HCT116 (cell line): ENCODE measurements around the gene TGFBI. TPM values are rescaled to one million over a fixed set of nuclear protein-coding genes. Genes with fewer than 3 reads are reported as not detected.

Source experiments
- ATAC-seq: fragments of 200-7000 bp; cut with Tn5 transposase; 2 replicates; pipeline ENCODE4 v1.9.1; 2020; ENCODE audit warnings: mild to moderate bottlenecking, moderate library complexity
- BruUV-seq: library from RNA; stranded (reverse); fragments of 400-500 nt; replicated peaks from 2 replicates; lab custom pipeline; 2021; lab: Mats Ljungman, UMichigan
- CTCF ChIA-PET: fragments of 300-600 bp; sonication (Branson Sonifier 250); formaldehyde crosslinking; loops from one replicate; lab custom pipeline; 2021; ENCODE audit warnings: antibody characterized with exemption; lab: Charles Lee
- POLR2A ChIA-PET: fragments of 300-600, 350-600 bp; sonication (Branson Sonifier 250); formaldehyde crosslinking; loops from one replicate; lab custom pipeline; 2021; ENCODE audit warnings: antibody characterized with exemption; lab: Charles Lee
- RAD21 ChIA-PET, 2 experiments: fragments of 300-600 bp; sonication (Branson Sonifier 250); formaldehyde crosslinking; loops; one replicate each; lab custom pipeline; 2023; ENCODE audit warnings: low total read pairs in 2 of 2; ENCODE audit not compliant: uncharacterized antibody in 2 of 2, unreplicated experiment in 2 of 2, low non-redundant PET in 1 of 2; lab: Charles Lee
- DNase-seq: peaks from one replicate; pipeline ENCODE4 v3.0.0-alpha.2; 2010; ENCODE audit warnings: low read depth, low spot score
- H2AFZ ChIP-seq: fragments of 200-600 bp; shearing (Covaris generic), sonication (generic); 2 replicates; pipeline ENCODE4 v1.6.1; 2017; ENCODE audit warnings: low read depth, mixed run types, mixed read lengths, antibody characterized with exemption, low read length; ENCODE audit not compliant: poor library complexity, severe bottlenecking
- H3K27ac ChIP-seq: 2 replicates; pipeline ENCODE4 v1.5.1; 2012; ENCODE audit warnings: low read depth, low read length
- H3K27me3 ChIP-seq: fragments of 200-600 bp; sonication (generic); 2 replicates; pipeline ENCODE4 v1.6.1; 2016; ENCODE audit warnings: mixed run types, low read length, mixed read lengths; ENCODE audit not compliant: insufficient read depth
- H3K36me3 ChIP-seq, 2 experiments: fragments of 200-500 bp in 1 of 2; fragments of 200-600 bp in 1 of 2; sonication (Bioruptor generic) in 1 of 2; sonication (generic) in 1 of 2; 2 replicates each; pipeline versions ENCODE4 v1.5.1 to v1.6.1; 2014 to 2016; ENCODE audit warnings: low read length in 2 of 2, inconsistent platforms in 1 of 2, mixed read lengths in 1 of 2, mixed run types in 1 of 2; ENCODE audit not compliant: insufficient read depth in 2 of 2, control insufficient read depth in 1 of 2
- H3K4me1 ChIP-seq, 2 experiments: fragments of 200-600 bp in 1 of 2; sonication (generic) in 1 of 2; 2 replicates each; pipeline versions ENCODE4 v1.5.1 to v1.6.1; 2012 to 2017; ENCODE audit warnings: low read length in 2 of 2, inconsistent platforms in 1 of 2, mild to moderate bottlenecking in 1 of 2, mixed read lengths in 1 of 2, mixed run types in 1 of 2, moderate library complexity in 1 of 2; ENCODE audit not compliant: insufficient read depth in 2 of 2, control insufficient read depth in 1 of 2
- H3K4me2 ChIP-seq: fragments of 200-600 bp; sonication (generic); 2 replicates; pipeline ENCODE4 v1.6.1; 2017; ENCODE audit warnings: mixed run types, low read length, mixed read lengths
- H3K4me3 ChIP-seq, 2 experiments: fragments of 200-600 bp in 1 of 2; sonication (generic) in 1 of 2; replicated peaks in 1 of 2; 2 replicates each; pipeline ENCODE4 v1.5.1; 2011 to 2016; ENCODE audit warnings: low read length in 2 of 2, control low read depth in 1 of 2, low read depth in 1 of 2, mild to moderate bottlenecking in 1 of 2, mixed read lengths in 1 of 2, mixed run types in 1 of 2
- H3K79me2 ChIP-seq: fragments of 200-600 bp; sonication (generic); 2 replicates; pipeline ENCODE4 v1.6.1; 2017; ENCODE audit warnings: mild to moderate bottlenecking, mixed run types, low read length, moderate library complexity, mixed read lengths; ENCODE audit not compliant: insufficient read depth
- H3K9ac ChIP-seq: fragments of 200-600 bp; sonication (generic); 2 replicates; pipeline ENCODE4 v1.6.1; 2016; ENCODE audit warnings: low read length, mixed read lengths
- H3K9me2 ChIP-seq: fragments of 200-600 bp; sonication (generic), shearing (Covaris generic); 2 replicates; pipeline ENCODE4 v1.6.1; 2017; ENCODE audit warnings: mixed run types, mild to moderate bottlenecking, moderate library complexity; ENCODE audit not compliant: insufficient read depth
- H3K9me3 ChIP-seq, 2 experiments: fragments of 200-500 bp in 1 of 2; fragments of 200-600 bp in 1 of 2; sonication (Bioruptor generic) in 1 of 2; sonication (generic) in 1 of 2; 2 replicates each; pipeline ENCODE4 v1.6.1; 2014 to 2017; ENCODE audit warnings: low read length in 2 of 2, mixed read lengths in 2 of 2, inconsistent platforms in 1 of 2, low read depth in 1 of 2, mild to moderate bottlenecking in 1 of 2, mixed run types in 1 of 2, moderate library complexity in 1 of 2; ENCODE audit not compliant: control insufficient read depth in 1 of 2, insufficient read depth in 1 of 2
- H4K20me1 ChIP-seq: fragments of 200-600 bp; sonication (generic), shearing (Covaris generic); 2 replicates; pipeline ENCODE4 v1.6.1; 2017; ENCODE audit warnings: mixed run types, mild to moderate bottlenecking, moderate library complexity; ENCODE audit not compliant: insufficient read depth
- CBX3 ChIP-seq: IDR thresholded peaks from 2 replicates; pipeline ENCODE4 v1.6.1; 2012; ENCODE audit warnings: low read depth
- EGR1 ChIP-seq: IDR thresholded peaks from 2 replicates; pipeline ENCODE4 v1.6.1; 2012; ENCODE audit warnings: low read depth
- ELF1 ChIP-seq: IDR thresholded peaks from 2 replicates; pipeline ENCODE4 v1.6.1; 2012; ENCODE audit warnings: low read depth, borderline replicate concordance
- FOSL1 ChIP-seq: IDR thresholded peaks from 2 replicates; pipeline ENCODE4 v1.6.1; 2012; ENCODE audit warnings: low read depth
- JUND ChIP-seq: IDR thresholded peaks from 2 replicates; pipeline ENCODE4 v1.6.1; 2012
- POLR2A ChIP-seq: IDR thresholded peaks from 2 replicates; pipeline ENCODE4 v1.7.0; 2011; ENCODE audit warnings: borderline replicate concordance; ENCODE audit not compliant: insufficient read depth, insufficient read length; ENCODE audit errors: extremely low read depth
- POLR2AphosphoS5 ChIP-seq: IDR thresholded peaks from 2 replicates; pipeline ENCODE4 v1.6.1; 2011; ENCODE audit warnings: mild to moderate bottlenecking, low read depth, low read length, moderate library complexity
- SIN3A ChIP-seq: IDR thresholded peaks from 2 replicates; pipeline ENCODE4 v1.6.1; 2012; ENCODE audit warnings: low read depth
- SP1 ChIP-seq: IDR thresholded peaks from 2 replicates; pipeline ENCODE4 v1.6.1; 2012; ENCODE audit warnings: low read depth
- TCF7L2 ChIP-seq: IDR thresholded peaks from 2 replicates; pipeline ENCODE4 v1.7.0; 2011; ENCODE audit warnings: borderline replicate concordance, inconsistent platforms; ENCODE audit not compliant: insufficient read depth, insufficient read length; ENCODE audit errors: extremely low read depth
- YY1 ChIP-seq: IDR thresholded peaks from 2 replicates; pipeline ENCODE4 v1.6.1; 2011; ENCODE audit warnings: low read length, low read depth, moderate library complexity, mild to moderate bottlenecking; ENCODE audit not compliant: insufficient replicate concordance; ENCODE audit errors: extremely low read depth
- ZFX ChIP-seq: fragments of 450-650 bp; IDR thresholded peaks from 2 replicates; pipeline ENCODE4 v1.6.1; 2017
- intact Hi-C: fragments of 100-400 bp; cut with micrococcal nuclease; formaldehyde crosslinking; loops from 2 replicates; pipeline ENCODE4 v1.10.0; 2022
- total RNA-seq: library from RNA; stranded (reverse); gene quantifications from one replicate; pipeline ENCODE4 v1.2.1, GENCODE V29; 2021; ENCODE audit not compliant: unreplicated experiment
- TF ChIP-seq, protein P1 (sequence below): IDR thresholded peaks from 2 replicates; pipeline ENCODE4 v1.6.1; 2011; ENCODE audit warnings: mild to moderate bottlenecking, low read length, moderate library complexity; ENCODE audit not compliant: insufficient replicate concordance; ENCODE audit errors: extremely low read depth
- TF ChIP-seq, protein P2 (sequence below): IDR thresholded peaks from 2 replicates; pipeline ENCODE4 v1.6.1; 2012; ENCODE audit warnings: low read depth
- TF ChIP-seq, protein P3 (sequence below): IDR thresholded peaks from 2 replicates; pipeline ENCODE4 v1.6.1; 2012

The TGFBI gene
- total RNA-seq, 1 experiment from 2014 or later = 0.64 TPM

DNA sequence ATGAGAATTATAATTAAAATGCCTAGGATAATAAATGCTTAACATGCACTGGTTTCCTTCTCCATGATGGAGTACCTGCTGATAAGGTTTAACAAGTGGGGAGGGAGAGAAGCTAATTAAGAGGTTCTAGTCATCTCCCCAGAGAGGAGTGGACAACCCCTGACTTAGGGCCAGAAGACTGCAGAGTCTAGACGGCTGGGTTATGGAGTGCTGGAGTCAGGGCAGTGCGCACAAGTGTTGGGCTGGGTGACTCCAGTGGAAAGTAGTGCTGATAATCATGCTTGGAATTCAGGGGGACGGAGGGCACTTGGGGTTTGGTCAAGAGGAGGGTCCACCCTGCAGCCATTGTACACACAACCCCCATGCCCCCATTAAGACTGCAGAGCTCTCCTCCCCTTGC, 32.8 kb upstream of the TGFBI start:
- POLR2A ChIA-PET = no interaction called here
- H3K9me3 ChIP-seq = no peaks in the 10 kb centered on the region
- no peaks in the 10 kb centered on the region for H3K36me3 ChIP-seq
- RAD21 ChIA-PET = no interaction called here
- H3K79me2 ChIP-seq = no peaks in the 10 kb centered on the region
- H3K27me3 ChIP-seq = peaks cover 49% of the 10 kb centered on the region; the same call in 1 of the 2 replicates
- no peak overlapping the region for H3K4me2 ChIP-seq
- no peaks in the 10 kb centered on the region for H3K9me2 ChIP-seq
- H3K27ac ChIP-seq = no peak overlapping the region
- H3K9ac ChIP-seq = no peak overlapping the region
- H4K20me1 ChIP-seq = no peaks in the 10 kb centered on the region
- intact Hi-C loops = no loop called here
- DNase-seq (no peak), ATAC-seq (no peak)
- CTCF ChIA-PET = no interaction called here
- H3K4me3 ChIP-seq = no peak overlapping the region
- H3K4me1 ChIP-seq = no peaks in the 10 kb centered on the region
- BruUV-seq = no TSS peak
- TF ChIP-seq ZFX (no peak), POLR2AphosphoS5 (no peak), JUND (no peak), SIN3A (no peak), SP1 (no peak), EGR1 (no peak)
- TF ChIP-seq, protein P1, sequence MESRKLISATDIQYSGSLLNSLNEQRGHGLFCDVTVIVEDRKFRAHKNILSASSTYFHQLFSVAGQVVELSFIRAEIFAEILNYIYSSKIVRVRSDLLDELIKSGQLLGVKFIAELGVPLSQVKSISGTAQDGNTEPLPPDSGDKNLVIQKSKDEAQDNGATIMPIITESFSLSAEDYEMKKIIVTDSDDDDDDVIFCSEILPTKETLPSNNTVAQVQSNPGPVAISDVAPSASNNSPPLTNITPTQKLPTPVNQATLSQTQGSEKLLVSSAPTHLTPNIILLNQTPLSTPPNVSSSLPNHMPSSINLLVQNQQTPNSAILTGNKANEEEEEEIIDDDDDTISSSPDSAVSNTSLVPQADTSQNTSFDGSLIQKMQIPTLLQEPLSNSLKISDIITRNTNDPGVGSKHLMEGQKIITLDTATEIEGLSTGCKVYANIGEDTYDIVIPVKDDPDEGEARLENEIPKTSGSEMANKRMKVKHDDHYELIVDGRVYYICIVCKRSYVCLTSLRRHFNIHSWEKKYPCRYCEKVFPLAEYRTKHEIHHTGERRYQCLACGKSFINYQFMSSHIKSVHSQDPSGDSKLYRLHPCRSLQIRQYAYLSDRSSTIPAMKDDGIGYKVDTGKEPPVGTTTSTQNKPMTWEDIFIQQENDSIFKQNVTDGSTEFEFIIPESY = no peak
- H2AFZ ChIP-seq = no peak overlapping the region

DNA sequence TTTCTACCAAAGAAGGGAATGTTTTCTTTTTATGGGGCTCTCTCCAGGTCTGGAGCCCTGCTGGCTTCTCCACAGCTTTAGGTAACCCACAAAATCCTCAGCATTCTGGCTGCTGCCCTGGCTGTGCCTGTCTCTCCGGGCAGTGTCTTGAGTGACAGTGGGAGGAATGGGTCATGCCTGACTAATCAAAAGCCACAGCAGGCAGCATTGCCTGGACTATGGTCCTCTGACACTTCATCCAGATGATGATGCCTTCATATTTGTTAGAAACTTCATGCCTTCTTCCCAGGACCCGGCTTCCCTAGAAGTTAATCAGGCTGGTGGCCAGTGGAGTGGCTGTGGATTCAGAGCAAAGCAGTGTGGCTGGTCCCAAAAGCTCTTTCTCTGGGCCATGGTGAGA, 32.2 kb upstream of the TGFBI start:
- no TSS peak for BruUV-seq
- Histone ChIP-seq H2AFZ (no peak overlapping the region), H3K27ac (no peak overlapping the region), H3K9me3 (no peaks in the 10 kb centered on the region), H3K4me3 (no peak overlapping the region)
- no peak for DNase-seq
- intact Hi-C loops = no loop called here
- no peak for TF ChIP-seq ZFX
- no peak for TF ChIP-seq ELF1
- TF ChIP-seq YY1 = no peak
- TF ChIP-seq TCF7L2 = no peak
- TF ChIP-seq, protein P2, sequence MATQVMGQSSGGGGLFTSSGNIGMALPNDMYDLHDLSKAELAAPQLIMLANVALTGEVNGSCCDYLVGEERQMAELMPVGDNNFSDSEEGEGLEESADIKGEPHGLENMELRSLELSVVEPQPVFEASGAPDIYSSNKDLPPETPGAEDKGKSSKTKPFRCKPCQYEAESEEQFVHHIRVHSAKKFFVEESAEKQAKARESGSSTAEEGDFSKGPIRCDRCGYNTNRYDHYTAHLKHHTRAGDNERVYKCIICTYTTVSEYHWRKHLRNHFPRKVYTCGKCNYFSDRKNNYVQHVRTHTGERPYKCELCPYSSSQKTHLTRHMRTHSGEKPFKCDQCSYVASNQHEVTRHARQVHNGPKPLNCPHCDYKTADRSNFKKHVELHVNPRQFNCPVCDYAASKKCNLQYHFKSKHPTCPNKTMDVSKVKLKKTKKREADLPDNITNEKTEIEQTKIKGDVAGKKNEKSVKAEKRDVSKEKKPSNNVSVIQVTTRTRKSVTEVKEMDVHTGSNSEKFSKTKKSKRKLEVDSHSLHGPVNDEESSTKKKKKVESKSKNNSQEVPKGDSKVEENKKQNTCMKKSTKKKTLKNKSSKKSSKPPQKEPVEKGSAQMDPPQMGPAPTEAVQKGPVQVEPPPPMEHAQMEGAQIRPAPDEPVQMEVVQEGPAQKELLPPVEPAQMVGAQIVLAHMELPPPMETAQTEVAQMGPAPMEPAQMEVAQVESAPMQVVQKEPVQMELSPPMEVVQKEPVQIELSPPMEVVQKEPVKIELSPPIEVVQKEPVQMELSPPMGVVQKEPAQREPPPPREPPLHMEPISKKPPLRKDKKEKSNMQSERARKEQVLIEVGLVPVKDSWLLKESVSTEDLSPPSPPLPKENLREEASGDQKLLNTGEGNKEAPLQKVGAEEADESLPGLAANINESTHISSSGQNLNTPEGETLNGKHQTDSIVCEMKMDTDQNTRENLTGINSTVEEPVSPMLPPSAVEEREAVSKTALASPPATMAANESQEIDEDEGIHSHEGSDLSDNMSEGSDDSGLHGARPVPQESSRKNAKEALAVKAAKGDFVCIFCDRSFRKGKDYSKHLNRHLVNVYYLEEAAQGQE = no peak
- TF ChIP-seq POLR2A = no peak
- TF ChIP-seq, protein P3, sequence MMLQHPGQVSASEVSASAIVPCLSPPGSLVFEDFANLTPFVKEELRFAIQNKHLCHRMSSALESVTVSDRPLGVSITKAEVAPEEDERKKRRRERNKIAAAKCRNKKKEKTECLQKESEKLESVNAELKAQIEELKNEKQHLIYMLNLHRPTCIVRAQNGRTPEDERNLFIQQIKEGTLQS = no peak
- no peak for TF ChIP-seq FOSL1
- TF ChIP-seq POLR2AphosphoS5 = no peak
- TF ChIP-seq CBX3 = no peak
- TF ChIP-seq, all 23 proteins: peak for 0
- CTCF ChIA-PET = interaction anchor here (1.2 to 1.4 kb wide), 2 partner anchors 18 to 19 kb away, joined by 3 to 4 read pairs; no protein-coding TSS in a partner anchor
- Histone ChIP-seq H3K9ac (no peak overlapping the region), H3K79me2 (no peaks in the 10 kb centered on the region), H3K27me3 (peaks cover 45% of the 10 kb centered on the region; the same call in 1 of the 2 replicates), H3K36me3 (no peaks in the 10 kb centered on the region), H4K20me1 (no peaks in the 10 kb centered on the region), H3K9me2 (no peaks in the 10 kb centered on the region), H3K4me1 (no peaks in the 10 kb centered on the region), H3K4me2 (no peak overlapping the region)
- RAD21 ChIA-PET = no interaction called here
- POLR2A ChIA-PET = no interaction called here
- no peak for ATAC-seq
